H1 (cell line): Measurements from ENCODE around the gene CELSR3. TPM values are rescaled to one million over a fixed set of nuclear protein-coding genes. Genes with fewer than 3 reads are reported as not detected.
A peak's percentile ranks its signal among the peaks of the same experiment; 100 is the strongest.

ENCODE experiments used
- CBX5 ChIP-seq: fragments of 300-800, 300-1000 bp; sonication (generic); IDR thresholded peaks from 2 replicates; pipeline ENCODE4 v1.7.1; 2016; ENCODE audit warnings: antibody characterized with exemption, low read length, low read depth
- GTF2F1 ChIP-seq: IDR thresholded peaks from 2 replicates; pipeline ENCODE4 v1.6.1; 2012; ENCODE audit warnings: low read depth, low read length, improper control_type of control experiment, borderline replicate concordance
- HDAC2 ChIP-seq, 2 experiments: fragments of 300-600 bp in 1 of 2; sonication (generic) in 1 of 2; IDR thresholded peaks; 2 replicates each; pipeline ENCODE4 v1.6.1; 2011 to 2012; ENCODE audit warnings: low read depth in 2 of 2, low read length in 2 of 2, mild to moderate bottlenecking in 2 of 2, moderate library complexity in 2 of 2, borderline replicate concordance in 1 of 2, inconsistent platforms in 1 of 2
- RAD21 ChIP-seq, 2 experiments: IDR thresholded peaks in 1 of 2; conservative IDR thresholded peaks in 1 of 2; 2 replicates each; pipeline ENCODE4 v1.6.1; 2011; ENCODE audit warnings: low read depth in 2 of 2, low read length in 2 of 2, improper control_type of control experiment in 1 of 2, inconsistent platforms in 1 of 2, mild to moderate bottlenecking in 1 of 2, moderate library complexity in 1 of 2
- SP1 ChIP-seq: IDR thresholded peaks from 2 replicates; pipeline ENCODE4 v1.6.1; 2011; ENCODE audit warnings: low read depth, low read length
- SP2 ChIP-seq: IDR thresholded peaks from 2 replicates; pipeline ENCODE4 v1.6.1; 2012; ENCODE audit warnings: mild to moderate bottlenecking, low read length, inconsistent platforms
- TEAD4 ChIP-seq: IDR thresholded peaks from 2 replicates; pipeline ENCODE4 v1.6.1; 2012; ENCODE audit warnings: low read depth, low read length, inconsistent platforms, mixed read lengths
- polyA plus RNA-seq, 7 experiments: library from polyadenylated mRNA; depleted of rRNA in 3 of 7; stranded (reverse) in 5 of 7; unstranded in 2 of 7; fragments of >200 nt in 5 of 7; fragments of 200-250 nt in 2 of 7; gene quantifications; 1 replicate in 5 of 7; 2 replicates in 1 of 7; 4 replicates in 1 of 7; pipeline versions ENCODE4 v1.2.1 to v1.2.3, GENCODE V29; 2011 to 2013; ENCODE audit warnings: missing spikeins in 2 of 7, mixed read lengths in 2 of 7
- total RNA-seq: library from RNA; stranded (reverse); fragmentation: NEBNext Ultra II Directional; extraction: Animal tissue kit (Norgen Biotek cat#: 25700); gene quantifications from 2 replicates; pipeline ENCODE4 v1.2.1, GENCODE V29; 2021
- TF ChIP-seq, protein P1 (sequence below): IDR thresholded peaks from 2 replicates; pipeline ENCODE4 v1.6.1; 2012; ENCODE audit warnings: inconsistent platforms

CELSR3 gene
- total and polyA plus RNA-seq, 2 of the 8 experiments (the other 6 are each of a cell fraction or from before 2014, with no cell fraction given): 11.6 to 29.5 TPM

DNA sequence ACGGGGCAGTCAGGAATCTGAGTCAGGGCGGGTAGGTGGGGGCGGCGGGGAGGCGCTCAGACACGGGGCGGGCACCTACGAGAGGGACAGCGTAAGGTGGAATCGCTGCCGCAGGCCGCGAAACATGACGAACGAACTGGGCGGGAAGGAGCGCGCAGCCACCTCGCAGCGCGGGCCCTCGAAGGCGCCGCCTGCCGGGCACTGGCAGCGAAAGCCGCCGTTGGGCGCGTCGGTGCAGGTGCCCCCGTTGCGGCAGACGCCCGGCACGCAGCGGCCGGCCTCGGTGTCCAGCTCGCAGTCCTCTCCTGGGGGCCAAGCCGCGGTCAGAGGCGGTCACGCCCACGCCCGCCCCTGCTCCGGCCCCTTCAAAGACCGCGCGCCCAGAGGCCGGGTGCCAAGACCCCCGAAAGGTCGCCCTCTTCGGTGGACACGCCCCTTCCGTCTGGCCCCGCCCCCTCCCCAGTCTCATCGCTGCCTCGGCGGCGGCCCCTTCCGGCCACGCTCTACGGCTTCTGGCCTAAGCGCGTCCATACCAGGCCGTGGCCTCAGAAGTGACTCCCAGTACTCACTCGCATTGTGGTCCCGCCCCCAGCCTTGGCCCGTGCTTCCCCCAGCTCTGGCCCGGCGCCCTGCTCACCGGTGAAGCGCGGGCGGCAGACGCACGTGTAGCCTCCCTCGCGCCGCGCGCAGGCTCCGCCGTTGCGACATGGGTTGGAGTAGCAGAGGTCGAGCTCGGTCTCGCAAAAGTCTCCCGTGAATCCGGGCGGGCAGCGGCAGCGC lies 6.4 kb downstream of the CELSR3 start (continued):
- TF ChIP-seq HDAC2 (IDR thresholded peaks at IDR 0.05; ENCODE audit: borderline replicate concordance in 1 of 2, low read depth in 2 of 2, low read length in 2 of 2) (0 out of 4 replicates have a peak, but pooled peaks of 1 of the 2 experiments have one; percentile 7), SP1 (no peak), RAD21 (IDR thresholded peaks at IDR 0.05 in 1 of 2, conservative IDR thresholded peaks at IDR 0.05 in 1 of 2; ENCODE audit: low read depth in 2 of 2, low read length in 2 of 2) (peak; percentile 26 to 48; a peak in 3 of 4 replicates), SP2 (no peak), GTF2F1 (no peak), TEAD4 (no peak; the same call in 1 of the 2 replicates), CBX5 (no peak)
- TF ChIP-seq, protein P1, sequence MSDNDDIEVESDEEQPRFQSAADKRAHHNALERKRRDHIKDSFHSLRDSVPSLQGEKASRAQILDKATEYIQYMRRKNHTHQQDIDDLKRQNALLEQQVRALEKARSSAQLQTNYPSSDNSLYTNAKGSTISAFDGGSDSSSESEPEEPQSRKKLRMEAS: peak; percentile 98
- TF ChIP-seq, all 59 proteins: peak for 19
